T-helper 1 cell (primary cell): ENCODE results near the gene FAM180B.
"Not testable (repeated sequence)": the region's sequence is repeated elsewhere in the genome, so short reads cannot be mapped to it uniquely, and the experiment has no call there.

Experiments used
- DNase-seq, 5 donors: peaks; one replicate each; pipeline ENCODE4 v3.0.0-alpha.2; 2012 to 2020

The FAM180B gene

DNA sequence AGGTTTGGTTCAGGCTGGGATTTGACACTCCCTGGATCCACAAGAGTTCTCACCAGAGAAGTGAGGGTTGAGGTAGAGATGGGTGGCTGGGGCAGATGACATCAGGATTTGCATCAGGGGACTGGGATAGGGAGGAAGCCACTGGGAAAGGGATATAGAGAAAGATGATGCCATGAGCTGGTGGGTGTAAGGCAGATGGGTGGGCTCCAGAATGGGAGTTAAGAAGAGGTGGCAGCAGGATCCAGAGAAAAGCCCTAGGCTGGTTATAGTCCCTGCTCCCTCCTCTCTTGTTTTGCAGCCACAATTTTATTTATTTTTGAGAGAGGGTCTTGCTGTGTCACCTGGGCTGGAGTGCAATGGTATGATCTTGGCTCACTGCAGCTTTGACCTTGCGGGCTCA, 9.5 kb downstream of the FAM180B start:
- DNase-seq, result no peak

DNA sequence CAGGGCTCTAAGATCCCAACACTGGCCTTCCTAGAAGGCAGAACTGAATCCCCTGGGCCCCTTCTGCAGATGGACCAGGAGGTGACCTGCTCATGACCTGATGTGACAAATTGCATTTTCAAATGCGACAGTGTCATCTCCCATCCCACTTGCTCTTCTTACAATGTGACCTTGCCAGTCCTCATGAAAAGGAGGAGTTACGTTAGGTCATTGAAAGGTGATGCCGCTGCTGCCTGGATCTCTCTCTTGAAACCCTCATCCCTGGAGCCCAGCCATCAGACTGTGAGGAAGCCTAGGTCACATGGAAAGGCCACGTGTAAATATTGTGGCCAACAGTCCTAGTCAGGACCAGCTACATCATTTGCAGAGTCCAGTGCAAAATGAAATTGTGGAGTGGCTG, 13.4 kb downstream of the FAM180B start:
- no peak for DNase-seq

DNA sequence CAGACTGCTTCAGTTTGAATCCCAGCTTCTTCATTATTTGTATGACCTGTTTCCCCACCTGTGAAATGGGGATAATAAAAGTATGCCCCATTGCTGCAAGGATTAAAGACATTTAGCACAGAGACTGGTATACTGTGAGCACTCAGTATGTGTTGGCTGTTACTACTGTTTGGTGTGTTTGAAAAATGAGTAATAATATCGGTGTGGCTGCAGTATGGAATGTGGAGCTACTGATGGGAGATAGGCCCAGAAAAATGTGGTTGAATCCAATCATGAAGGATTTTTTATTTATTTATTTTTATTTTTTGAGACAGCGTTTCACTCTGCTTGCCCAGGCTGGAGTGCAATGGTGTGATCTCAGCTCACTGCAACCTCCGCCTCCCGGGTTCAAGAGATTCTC, 16.8 kb downstream of the FAM180B start:
- no peak for DNase-seq

DNA sequence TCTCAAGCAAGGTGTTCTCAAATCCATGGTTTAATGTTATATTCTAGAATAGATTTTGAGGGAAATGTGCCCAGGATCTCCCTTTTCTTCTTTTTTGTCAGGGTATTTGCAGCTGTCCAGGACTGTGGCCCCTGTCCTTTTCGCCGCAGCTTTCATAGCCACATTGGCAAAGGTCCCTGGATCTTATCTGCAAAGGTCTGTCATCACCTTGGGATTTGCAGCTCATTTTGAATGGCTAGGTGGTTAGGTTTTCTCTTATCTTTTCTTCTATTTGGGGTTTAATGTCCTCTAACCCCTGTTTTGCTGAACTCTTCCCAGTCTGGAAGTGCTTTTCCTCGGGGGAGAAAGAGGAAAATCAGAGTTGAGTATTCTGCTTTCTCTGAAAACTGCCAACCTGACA, 19.4 kb downstream of the FAM180B start:
- DNase-seq, result no peak

DNA sequence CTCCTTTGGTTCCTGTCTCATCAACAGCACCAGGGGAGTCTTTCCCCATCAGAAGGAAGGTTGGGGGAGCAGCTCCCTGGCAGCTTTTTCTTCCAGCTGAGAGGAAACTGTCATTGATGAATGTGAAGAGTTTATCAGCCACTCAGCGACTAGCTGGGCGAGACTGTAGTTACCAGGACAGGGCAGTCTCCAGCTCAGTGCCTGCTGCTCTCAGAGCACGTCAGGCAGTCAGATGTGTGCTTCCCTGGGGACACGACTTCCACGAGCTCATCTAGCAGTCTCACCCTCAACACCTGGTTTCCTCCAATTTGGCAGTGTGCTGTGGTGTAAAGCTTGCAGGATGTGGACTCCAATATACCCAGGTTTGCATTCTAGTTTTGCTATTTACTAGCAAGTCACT, 20.3 kb downstream of the FAM180B start:
- DNase-seq, result no peak

DNA sequence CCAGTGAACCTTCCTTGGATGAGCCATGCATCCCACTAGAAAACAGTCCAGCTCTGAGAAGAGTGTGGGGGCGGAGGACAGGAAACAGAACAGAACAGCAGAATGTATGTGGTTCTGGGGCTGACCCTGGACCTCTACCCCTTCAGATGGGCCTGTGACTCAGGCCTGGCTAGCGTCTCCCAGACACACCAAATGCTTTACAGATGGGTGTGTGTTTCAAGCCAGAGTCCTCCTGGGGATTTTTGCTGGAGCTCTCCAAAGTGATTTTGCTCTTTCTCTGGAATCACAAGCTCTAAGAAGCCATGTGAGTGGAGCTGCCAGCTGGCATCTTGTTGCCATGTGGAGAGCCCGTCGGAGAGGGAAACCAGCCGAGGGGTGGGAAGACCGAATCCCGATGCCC, 20.9 kb downstream of the FAM180B start:
- DNase-seq, result no peak

DNA sequence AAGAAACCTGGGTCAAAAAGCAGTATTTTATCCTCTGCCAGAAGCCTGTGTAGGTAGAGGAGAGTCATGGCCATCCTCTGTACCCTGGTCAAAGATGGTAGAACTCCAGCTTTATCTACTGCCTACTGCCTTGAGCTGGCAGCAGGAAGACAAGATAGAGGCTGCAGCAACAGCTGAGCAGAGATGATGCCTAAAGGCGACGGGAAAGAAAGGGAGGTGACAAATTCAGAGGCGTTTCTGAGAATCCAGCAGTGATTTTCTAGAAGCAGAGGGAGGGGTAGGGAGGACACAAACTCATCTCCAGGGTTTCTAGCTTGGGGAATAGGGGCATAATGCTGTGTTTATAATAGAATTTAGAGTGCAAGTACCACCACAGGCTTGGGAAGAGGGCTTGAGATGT, 23.2 kb downstream of the FAM180B start:
- peak in 1 of 5 donors; percentile 25 for DNase-seq

DNA sequence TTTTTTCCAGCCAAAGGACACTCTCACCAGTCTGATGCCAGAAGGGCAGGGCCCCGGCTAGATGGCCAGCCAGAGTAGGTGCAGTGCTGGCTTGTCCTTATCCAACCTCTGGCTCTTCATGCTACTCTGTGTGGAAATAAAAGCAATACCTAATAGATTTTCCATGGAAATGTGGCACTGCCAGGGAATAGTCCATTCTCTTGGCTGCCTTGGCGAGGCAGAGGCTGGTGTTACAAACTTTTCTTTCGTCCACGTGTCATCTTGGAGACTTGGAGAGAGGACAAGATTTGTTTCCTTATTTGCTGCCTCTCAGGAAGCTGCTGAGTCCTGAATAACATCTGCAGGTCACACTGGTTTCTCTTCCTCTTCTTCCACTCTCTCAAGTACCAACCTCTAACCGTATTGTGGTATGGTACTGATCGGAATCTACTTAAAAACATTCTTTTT, 24.9 kb downstream of the FAM180B start:
- no peak for DNase-seq

DNA sequence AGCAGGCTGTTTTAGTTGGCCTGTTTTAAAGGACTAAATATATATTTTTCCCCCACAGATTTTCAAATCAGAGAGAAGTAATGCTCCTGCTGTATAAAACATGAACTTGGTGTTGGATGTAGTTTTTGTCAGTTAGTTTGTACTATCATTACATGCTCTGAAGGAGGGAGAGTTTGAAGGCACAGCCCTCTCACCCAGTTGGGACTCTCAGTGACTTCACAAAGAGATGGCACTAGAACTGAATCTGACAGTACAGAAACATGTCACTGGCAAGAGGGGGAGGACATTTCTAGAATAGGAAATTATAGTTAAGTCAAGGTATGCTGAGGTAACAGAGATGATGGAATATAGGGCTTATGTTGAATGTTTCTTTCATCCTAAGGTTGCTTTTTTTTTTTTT, 28.8 kb downstream of the FAM180B start:
- no peak for DNase-seq

DNA sequence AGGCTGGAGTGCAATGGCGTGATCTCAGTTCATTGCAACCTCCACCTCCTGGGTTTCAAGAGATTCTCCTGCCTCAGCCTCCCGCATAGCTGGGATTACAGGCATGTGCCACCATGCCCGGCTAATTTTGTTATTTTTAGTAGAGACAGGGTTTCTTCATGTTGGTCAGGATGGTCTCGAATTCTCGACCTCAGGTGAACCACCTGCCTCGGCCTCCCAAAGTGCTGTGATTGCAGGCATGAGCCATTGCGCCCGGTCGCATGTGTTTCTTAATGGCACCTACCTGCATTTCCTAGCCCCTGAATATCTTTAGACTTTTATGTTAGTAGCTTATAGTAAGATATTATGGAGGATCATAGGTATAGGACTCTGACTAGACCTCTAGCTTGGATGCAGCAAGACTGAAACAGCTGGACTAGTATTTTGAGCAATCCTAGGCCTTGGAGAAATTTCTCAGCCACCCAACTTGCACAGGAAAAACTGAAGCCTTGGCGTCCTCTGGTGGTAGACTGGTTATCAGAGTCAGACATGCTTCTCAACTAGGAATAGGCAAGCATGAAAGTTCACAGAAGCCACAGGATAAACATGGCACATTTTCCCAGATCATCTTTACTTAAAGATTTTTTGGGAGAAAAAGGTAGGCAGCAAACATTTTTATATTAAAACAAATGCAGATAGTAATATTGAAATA, 30.4 kb downstream of the FAM180B start:
- peak in 1 of 5 donors; percentile 13 for DNase-seq

DNA sequence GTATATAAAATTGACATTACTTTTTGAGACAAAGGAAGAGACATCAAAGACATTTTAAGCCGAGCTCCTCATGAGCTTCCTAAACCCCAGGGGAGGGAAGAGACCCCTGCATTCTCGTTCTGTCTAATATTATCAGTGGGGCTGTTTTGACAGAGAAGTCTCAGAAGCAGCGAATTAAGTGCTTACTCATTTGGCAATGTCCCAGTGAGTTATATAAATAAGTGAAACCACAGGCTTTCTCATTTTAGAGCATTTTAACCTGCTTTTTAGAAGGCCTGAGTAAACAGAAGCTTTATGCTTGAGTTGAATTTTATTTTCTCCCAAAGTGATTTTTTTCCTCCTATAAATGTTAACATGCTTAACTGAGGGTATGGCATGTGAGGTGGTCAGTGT, 30.9 kb downstream of the FAM180B start:
- no peak for DNase-seq

DNA sequence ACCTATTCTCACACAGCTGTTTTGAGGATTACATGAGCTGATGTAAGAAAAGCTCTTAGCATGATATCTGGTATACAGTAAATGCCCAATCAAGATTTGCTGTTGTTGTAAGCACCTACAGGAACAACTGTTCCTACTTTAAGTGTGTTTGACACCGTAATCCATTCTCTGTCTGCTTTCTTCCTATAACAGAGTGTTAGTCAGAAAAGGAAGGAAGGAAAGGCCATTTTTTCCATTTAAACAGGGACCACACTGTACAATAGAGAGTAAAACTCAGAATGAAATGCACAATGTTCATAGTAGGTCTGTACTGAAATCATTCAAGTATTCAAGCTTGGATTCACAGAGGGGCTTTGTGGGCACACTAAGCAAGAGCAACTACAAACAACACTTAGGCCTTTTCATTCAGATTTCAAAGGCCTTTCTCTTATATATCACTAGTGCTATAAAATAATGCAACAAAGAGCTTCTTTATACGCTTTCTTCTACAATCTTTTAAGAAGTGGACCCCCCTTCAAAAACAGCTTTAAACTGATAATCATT, 34.4 kb downstream of the FAM180B start:
- DNase-seq, result no peak

DNA sequence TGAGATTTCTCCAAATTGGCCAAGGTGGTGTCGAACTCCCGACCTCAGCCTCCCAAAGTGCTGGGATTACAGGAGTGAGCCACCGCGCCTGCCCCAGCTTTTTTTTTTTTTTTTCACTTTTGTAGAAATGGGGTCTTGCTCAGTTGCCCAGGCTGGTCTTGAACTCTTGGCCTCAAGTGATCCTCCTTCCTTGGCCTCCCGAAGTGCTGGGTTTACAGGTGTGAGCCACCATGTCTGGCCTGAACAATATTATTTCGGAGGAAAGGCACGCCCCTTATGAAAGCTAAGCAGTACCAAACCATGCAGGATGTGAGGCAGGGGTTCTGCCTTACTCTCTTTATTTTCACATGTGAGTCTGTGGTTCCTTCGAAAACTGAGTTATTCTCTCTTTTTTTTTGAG, 39.8 kb downstream of the FAM180B start:
- no peak for DNase-seq

DNA sequence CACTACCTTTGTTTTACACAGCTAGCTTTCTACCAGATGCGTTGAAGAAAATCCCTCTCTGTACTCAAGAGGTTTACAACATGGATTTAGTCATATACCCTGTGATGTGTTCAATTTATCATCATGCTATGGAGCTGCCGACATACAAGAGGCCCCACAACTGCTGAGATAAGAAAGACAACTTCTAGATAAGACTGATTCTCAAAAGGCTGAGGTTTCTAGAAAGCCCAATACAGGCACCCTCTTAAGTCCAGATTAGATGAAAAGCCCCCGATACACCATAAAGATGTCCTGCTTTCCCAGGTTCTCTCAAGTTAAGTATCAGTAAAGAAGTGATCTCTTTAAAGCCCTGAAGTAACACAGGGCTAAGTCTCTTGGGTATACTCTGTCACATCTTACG, 41.5 kb downstream of the FAM180B start:
- DNase-seq, result no peak

DNA sequence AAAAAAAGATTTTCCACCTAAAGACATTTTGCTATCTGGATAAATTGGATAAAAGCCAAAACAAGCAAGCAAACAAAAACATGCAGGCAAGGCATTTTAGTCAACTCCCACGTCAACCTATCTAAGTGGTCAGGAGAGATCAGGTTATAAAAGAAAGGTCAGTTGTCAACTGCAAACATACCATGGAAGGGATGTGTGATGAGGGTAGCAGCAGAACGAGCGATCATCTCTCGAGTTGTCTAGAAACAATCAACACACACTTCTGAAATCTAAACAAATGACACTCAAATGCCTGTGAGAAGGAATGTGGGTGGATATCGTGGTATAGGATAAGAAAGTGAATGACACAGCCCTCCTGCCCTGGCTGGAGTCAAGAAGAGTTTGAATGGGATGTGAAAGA, 45.0 kb downstream of the FAM180B start:
- no peak for DNase-seq

DNA sequence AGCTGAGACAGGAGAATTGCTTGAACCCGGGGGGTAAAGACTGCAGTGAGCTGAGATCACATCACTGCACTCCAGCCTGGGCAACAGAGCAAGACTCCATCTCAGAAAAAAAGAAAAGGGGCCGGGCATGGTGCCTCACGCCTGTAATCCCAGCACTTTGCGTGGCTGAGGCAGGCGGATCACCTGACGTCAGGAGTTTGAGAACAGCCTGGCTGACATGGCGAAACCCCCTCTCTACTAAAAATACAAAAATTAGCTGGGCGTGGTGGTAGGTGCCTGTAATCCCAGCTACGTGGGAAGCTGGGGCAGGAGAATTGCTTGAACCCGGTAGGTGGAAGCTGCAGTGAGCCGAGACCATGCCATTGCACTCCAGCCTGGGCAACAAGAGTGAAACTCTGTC, 49.9 kb downstream of the FAM180B start:
- not testable (repeated sequence) for DNase-seq
